ENCODE results near the gene SMIM35. TPM values are rescaled to one million over a fixed set of nuclear protein-coding genes. Genes with fewer than 3 reads are reported as not detected.

The SMIM35 gene
- total and polyA plus RNA-seq, 7 donors, result 0.09 TPM; not detected in 6

- WGBS, 3 donors, result 62 to 67% (median 64%) methylated on average over 4 of the region's 4 CpGs
- intact Hi-C loops (cut with DNase I), result no loop called here
- no peak for ATAC-seq
- H3K9me3 ChIP-seq, result no peaks in the 10 kb centered on the region
- no peaks in the 10 kb centered on the region for H3K36me3 ChIP-seq (ENCODE audit: insufficient read depth in 1 of 2, low read depth in 1 of 2)
- H3K4me3 ChIP-seq, result no peak overlapping the region
- peak in 1 of 2 donors; percentile 60 for DNase-seq
- no peak for TF ChIP-seq CTCF (IDR thresholded peaks at IDR 0.05)
- H3K27ac ChIP-seq, result no peak overlapping the region
- H3K27me3 ChIP-seq (ENCODE audit: insufficient read depth in 3 of 3, low read length in 2 of 3), result no peaks in the 10 kb centered on the region
- peaks cover 12% of the 10 kb centered on the region for H3K4me1 ChIP-seq
Observed at GRCh38 chr11:118088531-118088930, 1.8 kb upstream of the SMIM35 start.

- Histone ChIP-seq H3K27ac (no peak overlapping the region), H3K36me3 (ENCODE audit: insufficient read depth in 1 of 2, low read depth in 1 of 2) (no peaks in the 10 kb centered on the region), H3K4me1 (peaks cover 16% of the 10 kb centered on the region), H3K9me3 (no peaks in the 10 kb centered on the region), H3K27me3 (ENCODE audit: insufficient read depth in 3 of 3, low read length in 2 of 3) (no peaks in the 10 kb centered on the region), H3K4me3 (no peak overlapping the region)
- intact Hi-C loops (cut with DNase I), result no loop called here
- no peak for ATAC-seq
- DNase-seq, result no peak
- no peak for TF ChIP-seq CTCF (IDR thresholded peaks at IDR 0.05)
- 86 to 92% (median 90%) methylated on average over 6 of the region's 6 CpGs for WGBS, 3 donors
Observed at GRCh38 chr11:118087931-118088330, 1.2 kb upstream of the SMIM35 start.

- ATAC-seq (peak in 2 of 4 donors; percentile 6 to 16), DNase-seq (peak in 1 of 2 donors; percentile 16)
- Histone ChIP-seq H3K36me3 (ENCODE audit: insufficient read depth in 1 of 2, low read depth in 1 of 2) (no peaks in the 10 kb centered on the region), H3K27ac (peak overlapping the region; percentile 75), H3K4me1 (peaks cover 21% of the 10 kb centered on the region), H3K27me3 (ENCODE audit: insufficient read depth in 3 of 3, low read length in 2 of 3) (no peaks in the 10 kb centered on the region), H3K9me3 (no peaks in the 10 kb centered on the region), H3K4me3 (no peak overlapping the region)
- TF ChIP-seq CTCF (IDR thresholded peaks at IDR 0.05), result no peak
- intact Hi-C loops (cut with DNase I), result no loop called here
Observed at GRCh38 chr11:118084656-118085055, 2.1 kb downstream of the SMIM35 start.

GRCh38 chr11:118084247-118084646 is 2.5 kb downstream of the SMIM35 start:
- TF ChIP-seq CTCF (IDR thresholded peaks at IDR 0.05), result no peak
- no peaks in the 10 kb centered on the region for H3K36me3 ChIP-seq (ENCODE audit: insufficient read depth in 1 of 2, low read depth in 1 of 2)
- intact Hi-C loops (cut with DNase I), result no loop called here
- H3K27me3 ChIP-seq (ENCODE audit: insufficient read depth in 3 of 3, low read length in 2 of 3), result no peaks in the 10 kb centered on the region
- H3K9me3 ChIP-seq, result no peaks in the 10 kb centered on the region
- no peak overlapping the region for H3K4me3 ChIP-seq
- peaks cover 21% of the 10 kb centered on the region for H3K4me1 ChIP-seq
- 7 to 20% (median 15%) methylated on average over 4 of the region's 4 CpGs for WGBS, 3 donors
- ATAC-seq (peak; percentile 92 to 97 (median 95)), DNase-seq (peak in 1 of 2 donors; percentile 59)
- H3K27ac ChIP-seq, result peak overlapping the region; percentile 75

GRCh38 chr11:118082880-118083552 is 3.7 kb downstream of the SMIM35 start:
- TF ChIP-seq CTCF (IDR thresholded peaks at IDR 0.05), result no peak
- Histone ChIP-seq H3K4me1 (peaks cover 21% of the 10 kb centered on the region), H3K27me3 (ENCODE audit: insufficient read depth in 3 of 3, low read length in 2 of 3) (no peaks in the 10 kb centered on the region), H3K4me3 (no peak overlapping the region), H3K27ac (peak overlapping the region; percentile 75), H3K36me3 (ENCODE audit: insufficient read depth in 1 of 2, low read depth in 1 of 2) (no peaks in the 10 kb centered on the region), H3K9me3 (no peaks in the 10 kb centered on the region)
- 57 to 63% (median 60%) methylated on average over 21 of the region's 21 CpGs for WGBS, 3 donors
- DNase-seq (peak in 1 of 2 donors; percentile 55), ATAC-seq (peak in 1 of 4 donors; percentile 28)
- intact Hi-C loops (cut with DNase I), result no loop called here

Measured in psoas muscle (tissue), 8 donors.